ENCODE data around the gene PPP1R17.

GRCh38 chr7:31699050-31699449 is 12.0 kb downstream of the PPP1R17 start:
- TF ChIP-seq CTCF (conservative IDR thresholded peaks at IDR 0.05; ENCODE audit: low read length) (no peak), EZH2phosphoT487 (IDR thresholded peaks at IDR 0.05; ENCODE audit: borderline replicate concordance, low read depth, low read length) (no peak)

All from OCI-LY7 (cell line).